Suprapubic skin (tissue), 4 donors: ENCODE results near the gene TMEM50A.
A peak's percentile ranks its signal among the peaks of the same experiment; 100 is the strongest.
"Not testable (repeated sequence)": the region's sequence is repeated elsewhere in the genome, so short reads cannot be mapped to it uniquely, and the experiment has no call there.

Experiments used
- CTCF ChIP-seq, 2 donors: fragments of 200-600 bp in 1 of 2; fragments of 450-650 bp in 1 of 2; sonication (generic) in 1 of 2; IDR thresholded peaks; one replicate each; pipeline ENCODE4 v1.5.1; 2016 to 2019; ENCODE audit warnings: antibody characterized with exemption in 2 of 2, mild to moderate bottlenecking in 1 of 2, moderate library complexity in 1 of 2
- EP300 ChIP-seq: sonication (generic); formaldehyde crosslinking; IDR thresholded peaks from one replicate; pipeline ENCODE4 v1.6.1; 2017; ENCODE audit warnings: antibody characterized with exemption
- POLR2A ChIP-seq, 2 donors: fragments of 450-650 bp; IDR thresholded peaks; one replicate each; pipeline ENCODE4 v1.6.1; 2017; ENCODE audit warnings: antibody characterized with exemption in 2 of 2, mild to moderate bottlenecking in 2 of 2, moderate library complexity in 2 of 2
- POLR2AphosphoS5 ChIP-seq, 3 donors: sonication (generic); formaldehyde crosslinking; IDR thresholded peaks; one replicate each; pipeline ENCODE4 v1.6.1; 2017; ENCODE audit warnings: antibody characterized with exemption in 3 of 3

- not testable (repeated sequence) for TF ChIP-seq POLR2A (IDR thresholded peaks at IDR 0.05); POLR2AphosphoS5 (IDR thresholded peaks at IDR 0.05); EP300
- TF ChIP-seq CTCF (IDR thresholded peaks at IDR 0.05): peak in 1 of 2 donors; percentile 24
These were observed 65.0 kb downstream of the TMEM50A start for GRCh38 chr1:25402947-25403803.
